Fibroblast of skin of abdomen (primary cell): ENCODE data around the gene GTF2IRD1.
A peak's percentile ranks its signal among the peaks of the same experiment; 100 is the strongest.
"Not testable (repeated sequence)": the region's sequence is repeated elsewhere in the genome, so short reads cannot be mapped to it uniquely, and the experiment has no call there.

Experiments used
- DNase-seq: peaks from one replicate; pipeline ENCODE4 v3.0.0-alpha.2; 2013

GTF2IRD1 gene

GRCh38 chr7:74430409-74430808, 23.3 kb upstream of the GTF2IRD1 start:
- DNase-seq = not testable (repeated sequence)

- no peak for DNase-seq
These were observed 22.7 kb upstream of the GTF2IRD1 start for GRCh38 chr7:74430961-74431466.

- DNase-seq = not testable (repeated sequence)
These were observed 16.5 kb upstream of the GTF2IRD1 start for GRCh38 chr7:74437291-74437571.

- no peak for DNase-seq
These were observed 15.4 kb upstream of the GTF2IRD1 start for GRCh38 chr7:74438327-74438726.

GRCh38 chr7:74439541-74439940, 14.2 kb upstream of the GTF2IRD1 start:
- no peak for DNase-seq

GRCh38 chr7:74440143-74440542, 13.6 kb upstream of the GTF2IRD1 start:
- DNase-seq = not testable (repeated sequence)

GRCh38 chr7:74441801-74442200, 11.9 kb upstream of the GTF2IRD1 start:
- no peak for DNase-seq

GRCh38 chr7:74443543-74444247, 10.0 kb upstream of the GTF2IRD1 start:
- DNase-seq = no peak

GRCh38 chr7:74449144-74449543, 4.6 kb upstream of the GTF2IRD1 start:
- no peak for DNase-seq

GRCh38 chr7:74449809-74450397, 3.8 kb upstream of the GTF2IRD1 start:
- DNase-seq = peak; percentile 36

GRCh38 chr7:74452748-74453321, 871 bp upstream of the GTF2IRD1 start:
- peak; percentile 59 for DNase-seq

- DNase-seq = no peak
These were observed 567 bp downstream of the GTF2IRD1 start for GRCh38 chr7:74454021-74454924.

GRCh38 chr7:74454925-74455288, 1.2 kb downstream of the GTF2IRD1 start:
- DNase-seq = no peak

- DNase-seq = no peak
These were observed 1.6 kb downstream of the GTF2IRD1 start for GRCh38 chr7:74455291-74455804.

- DNase-seq = no peak
These were observed 2.2 kb downstream of the GTF2IRD1 start for GRCh38 chr7:74455928-74456327.

- no peak for DNase-seq
These were observed 3.3 kb downstream of the GTF2IRD1 start for GRCh38 chr7:74457007-74457406.

GRCh38 chr7:74461970-74462706, 8.4 kb downstream of the GTF2IRD1 start:
- no peak for DNase-seq

GRCh38 chr7:74462707-74463100, 9.0 kb downstream of the GTF2IRD1 start:
- no peak for DNase-seq

GRCh38 chr7:74464931-74465886, 11.5 kb downstream of the GTF2IRD1 start:
- no peak for DNase-seq

- no peak for DNase-seq
These were observed 12.6 kb downstream of the GTF2IRD1 start for GRCh38 chr7:74466196-74466813.
